Measurements from ENCODE around the gene PLAAT4.
"Not testable (repeated sequence)": the region's sequence is repeated elsewhere in the genome, so short reads cannot be mapped to it uniquely, and the experiment has no call there.

PLAAT4 gene

GRCh38 chr11:63547061-63547460, 10.5 kb downstream of the PLAAT4 start:
- TF ChIP-seq, protein P1, sequence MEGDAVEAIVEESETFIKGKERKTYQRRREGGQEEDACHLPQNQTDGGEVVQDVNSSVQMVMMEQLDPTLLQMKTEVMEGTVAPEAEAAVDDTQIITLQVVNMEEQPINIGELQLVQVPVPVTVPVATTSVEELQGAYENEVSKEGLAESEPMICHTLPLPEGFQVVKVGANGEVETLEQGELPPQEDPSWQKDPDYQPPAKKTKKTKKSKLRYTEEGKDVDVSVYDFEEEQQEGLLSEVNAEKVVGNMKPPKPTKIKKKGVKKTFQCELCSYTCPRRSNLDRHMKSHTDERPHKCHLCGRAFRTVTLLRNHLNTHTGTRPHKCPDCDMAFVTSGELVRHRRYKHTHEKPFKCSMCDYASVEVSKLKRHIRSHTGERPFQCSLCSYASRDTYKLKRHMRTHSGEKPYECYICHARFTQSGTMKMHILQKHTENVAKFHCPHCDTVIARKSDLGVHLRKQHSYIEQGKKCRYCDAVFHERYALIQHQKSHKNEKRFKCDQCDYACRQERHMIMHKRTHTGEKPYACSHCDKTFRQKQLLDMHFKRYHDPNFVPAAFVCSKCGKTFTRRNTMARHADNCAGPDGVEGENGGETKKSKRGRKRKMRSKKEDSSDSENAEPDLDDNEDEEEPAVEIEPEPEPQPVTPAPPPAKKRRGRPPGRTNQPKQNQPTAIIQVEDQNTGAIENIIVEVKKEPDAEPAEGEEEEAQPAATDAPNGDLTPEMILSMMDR (IDR thresholded peaks at IDR 0.05; ENCODE audit: low read depth, low read length), result no peak
- Histone ChIP-seq H3K4me1 (no peaks in the 10 kb centered on the region), H3K4me3 (ENCODE audit: low read depth, low read length) (no peak overlapping the region), H3K27me3 (no peaks in the 10 kb centered on the region), H3K36me3 (no peaks in the 10 kb centered on the region), H3K9me3 (no peaks in the 10 kb centered on the region)
- DNase-seq, result no peak

- Histone ChIP-seq H3K4me3 (ENCODE audit: low read depth, low read length) (no peak overlapping the region), H3K9me3 (no peaks in the 10 kb centered on the region), H3K4me1 (no peaks in the 10 kb centered on the region), H3K27me3 (no peaks in the 10 kb centered on the region), H3K36me3 (no peaks in the 10 kb centered on the region)
- TF ChIP-seq, protein P1 (IDR thresholded peaks at IDR 0.05; ENCODE audit: low read depth, low read length), result no peak
- DNase-seq, result no peak
Measured at GRCh38 chr11:63548178-63548577, 11.6 kb downstream of the PLAAT4 start.

DNA sequence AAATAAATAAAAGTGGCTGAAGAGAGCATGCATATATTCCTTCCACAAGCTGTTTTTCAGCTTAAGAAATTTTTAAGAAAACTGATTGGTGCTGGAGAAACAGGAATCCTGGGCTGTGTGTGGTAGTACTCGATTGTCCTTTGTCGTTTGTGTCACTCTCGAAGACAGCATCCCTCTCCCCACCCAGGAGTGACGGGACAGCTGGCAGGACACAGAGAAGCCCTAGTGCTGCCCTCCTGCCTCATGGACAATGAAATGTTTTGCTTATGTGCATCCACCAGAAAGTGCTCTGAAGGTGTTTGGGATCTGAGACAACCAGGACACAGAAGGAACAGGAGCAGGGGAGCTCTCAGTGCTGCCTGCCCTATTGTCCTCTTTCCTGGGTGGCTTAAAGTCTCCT, 12.8 kb downstream of the PLAAT4 start:
- Histone ChIP-seq H3K4me1 (no peaks in the 10 kb centered on the region), H3K27me3 (no peaks in the 10 kb centered on the region), H3K36me3 (no peaks in the 10 kb centered on the region), H3K4me3 (ENCODE audit: low read depth, low read length) (no peak overlapping the region), H3K9me3 (no peaks in the 10 kb centered on the region)
- DNase-seq, result no peak
- TF ChIP-seq, protein P1 (IDR thresholded peaks at IDR 0.05; ENCODE audit: low read depth, low read length), result no peak

DNA sequence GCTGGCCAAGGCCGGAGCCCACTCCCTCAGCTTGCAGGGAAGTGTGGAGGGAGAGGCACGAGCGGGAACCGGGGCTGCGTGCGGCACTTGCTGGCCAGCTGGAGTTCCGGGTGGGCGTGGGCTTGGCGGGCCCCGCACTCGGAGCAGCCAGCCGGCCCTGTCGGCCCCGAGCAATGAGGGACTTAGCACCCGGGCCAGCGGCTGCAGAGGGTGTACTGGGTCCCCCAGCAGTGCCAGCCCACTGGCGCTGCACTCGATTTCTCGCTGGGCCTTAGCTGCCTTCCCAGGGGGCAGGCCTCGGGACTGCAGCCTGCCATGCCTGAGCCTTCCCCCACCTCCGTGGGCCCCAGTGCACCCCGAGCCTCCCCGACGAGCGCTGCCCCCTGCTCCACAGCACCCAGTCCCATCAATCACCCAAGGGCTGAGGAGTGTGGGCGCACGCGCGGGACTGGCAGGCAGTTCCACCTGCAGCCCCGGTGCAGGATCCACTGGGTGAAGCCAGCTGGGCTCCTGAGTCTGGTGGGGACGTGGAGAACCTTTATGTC, 13.6 kb downstream of the PLAAT4 start:
- H3K27me3 ChIP-seq; DNase-seq; H3K4me3 ChIP-seq (ENCODE audit: low read depth, low read length); H3K9me3 ChIP-seq; H3K36me3 ChIP-seq; H3K4me1 ChIP-seq: not testable (repeated sequence)

- no peak for DNase-seq
- Histone ChIP-seq H3K4me3 (ENCODE audit: low read depth, low read length) (no peak overlapping the region), H3K36me3 (no peaks in the 10 kb centered on the region), H3K9me3 (no peaks in the 10 kb centered on the region), H3K4me1 (no peaks in the 10 kb centered on the region), H3K27me3 (no peaks in the 10 kb centered on the region)
- TF ChIP-seq, protein P1 (IDR thresholded peaks at IDR 0.05; ENCODE audit: low read depth, low read length), result no peak
Measured at GRCh38 chr11:63551091-63551888, 14.7 kb downstream of the PLAAT4 start.

GRCh38 chr11:63551889-63552266, 15.3 kb downstream of the PLAAT4 start:
- TF ChIP-seq, protein P1 (IDR thresholded peaks at IDR 0.05; ENCODE audit: low read depth, low read length), result no peak
- H3K9me3 ChIP-seq, result no peaks in the 10 kb centered on the region
- H3K36me3 ChIP-seq, result no peaks in the 10 kb centered on the region
- no peaks in the 10 kb centered on the region for H3K4me1 ChIP-seq
- DNase-seq, result no peak
- no peak overlapping the region for H3K4me3 ChIP-seq (ENCODE audit: low read depth, low read length)
- no peaks in the 10 kb centered on the region for H3K27me3 ChIP-seq

Measured in BE2C (cell line).